ENCODE data around the gene PDIA2. TPM values are rescaled to one million over a fixed set of nuclear protein-coding genes. Genes with fewer than 3 reads are reported as not detected.

The PDIA2 gene
- total RNA-seq, 3 donors from 2014 or later = 0.23 to 2.8 (median 1.3) TPM

- TF ChIP-seq CTCF (IDR thresholded peaks at IDR 0.05) = no peak
- ATAC-seq (no peak), DNase-seq (no peak)
- H3K4me1 ChIP-seq (ENCODE audit: low read depth) = no peaks in the 10 kb centered on the region
- intact Hi-C loops (cut with DNase I, micrococcal nuclease) = no loop called here
- no peaks in the 10 kb centered on the region for H3K9me3 ChIP-seq
- H3K4me3 ChIP-seq = no peak overlapping the region
- H3K36me3 ChIP-seq (ENCODE audit: low read depth) = no peaks in the 10 kb centered on the region
These were observed 34.6 kb downstream of the PDIA2 start for GRCh38 chr16:317583-317982.

- H3K4me1 ChIP-seq (ENCODE audit: low read depth) = no peaks in the 10 kb centered on the region
- no peak overlapping the region for H3K4me3 ChIP-seq
- no peaks in the 10 kb centered on the region for H3K9me3 ChIP-seq
- TF ChIP-seq CTCF (IDR thresholded peaks at IDR 0.05) = no peak
- DNase-seq (no peak), ATAC-seq (peak; percentile 18)
- H3K36me3 ChIP-seq (ENCODE audit: low read depth) = no peaks in the 10 kb centered on the region
- intact Hi-C loops (cut with DNase I, micrococcal nuclease) = no loop called here
These were observed 35.7 kb downstream of the PDIA2 start for GRCh38 chr16:318628-319027.

- no peaks in the 10 kb centered on the region for H3K36me3 ChIP-seq (ENCODE audit: low read depth)
- no peak for ATAC-seq
These were observed 37.2 kb downstream of the PDIA2 start for GRCh38 chr16:320206-320605.

GRCh38 chr16:321532-321931, 38.6 kb downstream of the PDIA2 start:
- intact Hi-C loops (cut with DNase I, micrococcal nuclease) = no loop called here
- ATAC-seq (no peak), DNase-seq (no peak)
- Histone ChIP-seq H3K4me3 (no peak overlapping the region), H3K4me1 (ENCODE audit: low read depth) (peaks cover 23% of the 10 kb centered on the region), H3K9me3 (no peaks in the 10 kb centered on the region), H3K36me3 (ENCODE audit: low read depth) (no peaks in the 10 kb centered on the region)
- no peak for TF ChIP-seq CTCF (IDR thresholded peaks at IDR 0.05)

More at GRCh38 chr16:320206-320605, 37.2 kb downstream of the PDIA2 start:
- no peaks in the 10 kb centered on the region for H3K9me3 ChIP-seq
- peaks cover 13% of the 10 kb centered on the region for H3K4me1 ChIP-seq (ENCODE audit: low read depth)
- DNase-seq = no peak
- no peak for TF ChIP-seq CTCF (IDR thresholded peaks at IDR 0.05)
- H3K4me3 ChIP-seq = no peak overlapping the region
- intact Hi-C loops (cut with DNase I, micrococcal nuclease) = no loop called here

- no peaks in the 10 kb centered on the region for H3K9me3 ChIP-seq
- ATAC-seq (no peak), DNase-seq (no peak)
- no peaks in the 10 kb centered on the region for H3K36me3 ChIP-seq (ENCODE audit: low read depth)
- intact Hi-C loops (cut with DNase I, micrococcal nuclease) = no loop called here
- H3K4me3 ChIP-seq = no peak overlapping the region
- no peak for TF ChIP-seq CTCF (IDR thresholded peaks at IDR 0.05)
- peaks cover 33% of the 10 kb centered on the region for H3K4me1 ChIP-seq (ENCODE audit: low read depth)
These were observed 39.6 kb downstream of the PDIA2 start for GRCh38 chr16:322476-323143.

GRCh38 chr16:324201-324450, 41.2 kb downstream of the PDIA2 start:
- DNase-seq = no peak
- intact Hi-C loops (cut with DNase I, micrococcal nuclease) = no loop called here
- no peak overlapping the region for H3K4me3 ChIP-seq
- no peak for ATAC-seq
- H3K9me3 ChIP-seq = no peaks in the 10 kb centered on the region
- peaks cover 49% of the 10 kb centered on the region for H3K4me1 ChIP-seq (ENCODE audit: low read depth)
- H3K36me3 ChIP-seq (ENCODE audit: low read depth) = no peaks in the 10 kb centered on the region
- no peak for TF ChIP-seq CTCF (IDR thresholded peaks at IDR 0.05)

All from mucosa of descending colon (tissue), 3 donors.